Astrocyte of the hippocampus (primary cell): ENCODE results near the gene SORBS1.

Experiments
- DNase-seq: peaks from one replicate; pipeline ENCODE4 v3.0.0; 2011; ENCODE audit warnings: low read depth, low spot score

The SORBS1 gene

DNA sequence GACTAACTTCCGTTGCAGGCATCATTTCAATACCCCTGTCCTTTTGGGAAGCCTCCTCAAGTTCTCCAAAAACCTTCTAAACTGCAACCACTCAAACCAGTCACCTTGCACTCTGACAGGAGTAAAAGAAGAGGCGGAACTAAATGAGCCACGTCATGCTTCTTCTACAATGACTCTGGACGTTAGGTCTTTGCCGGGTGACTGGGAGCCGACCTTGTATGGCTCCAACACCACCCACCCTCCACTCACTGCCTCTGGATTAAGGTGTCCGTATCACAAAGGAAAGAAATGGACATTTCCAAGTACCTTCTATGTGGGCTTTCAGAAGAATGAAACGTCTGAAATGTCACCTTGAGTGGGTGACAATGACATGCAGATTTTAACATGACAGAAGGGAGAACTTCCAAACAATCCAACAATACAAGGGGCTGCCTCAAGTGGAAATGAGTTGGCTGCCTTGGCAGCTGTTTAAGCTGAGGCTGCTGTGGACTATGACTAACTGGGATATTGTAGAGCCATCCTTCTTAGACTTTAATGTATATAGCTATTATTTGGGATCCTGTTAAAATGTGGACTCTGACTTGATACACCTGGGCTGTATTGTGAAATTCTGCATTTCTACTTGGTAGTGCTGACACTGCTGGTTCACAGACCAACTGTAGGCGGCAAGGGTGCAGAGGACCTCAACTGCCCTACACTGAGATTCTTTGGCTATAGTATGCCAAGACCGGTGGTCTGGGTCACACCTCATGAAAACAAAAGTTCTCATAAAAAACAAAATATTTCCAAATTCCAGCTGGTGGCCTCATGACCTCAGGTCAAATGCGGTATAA lies 236.5 kb downstream of the SORBS1 start:
- DNase-seq: no peak

DNA sequence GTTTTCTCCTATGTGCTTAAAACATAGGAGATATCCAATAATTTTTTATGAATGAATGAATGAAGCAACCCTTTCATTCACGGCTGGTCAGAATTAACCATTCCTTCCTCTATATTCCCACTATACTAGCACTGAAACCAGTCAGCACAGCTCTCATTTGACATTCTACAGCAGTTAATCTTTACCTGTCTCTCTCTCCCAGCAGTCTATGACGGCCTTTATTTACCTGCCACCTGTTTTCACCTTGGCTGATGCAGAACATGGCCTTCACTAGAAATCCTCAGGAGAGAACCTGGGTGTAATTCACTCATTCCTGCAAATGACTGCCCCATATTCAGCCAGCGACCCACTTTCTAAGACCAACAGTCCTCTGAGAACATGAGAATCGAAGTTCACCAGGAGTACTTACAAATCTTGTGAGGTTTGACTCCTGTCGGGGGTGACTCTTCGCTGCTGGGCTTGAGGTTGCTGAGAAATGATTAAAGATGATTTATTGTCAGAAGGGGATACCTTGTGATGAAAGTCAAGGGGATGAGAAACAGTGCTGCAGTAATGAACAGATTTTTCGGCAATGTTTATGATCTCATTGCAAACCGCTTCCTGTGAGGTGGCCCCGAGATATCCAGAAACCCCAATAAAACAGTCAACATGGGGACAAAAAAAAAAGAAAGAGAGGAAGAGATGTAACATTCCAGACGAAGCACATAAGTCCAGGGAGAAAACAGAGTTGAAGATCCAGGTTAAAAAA lies 239.4 kb downstream of the SORBS1 start:
- no peak for DNase-seq

DNA sequence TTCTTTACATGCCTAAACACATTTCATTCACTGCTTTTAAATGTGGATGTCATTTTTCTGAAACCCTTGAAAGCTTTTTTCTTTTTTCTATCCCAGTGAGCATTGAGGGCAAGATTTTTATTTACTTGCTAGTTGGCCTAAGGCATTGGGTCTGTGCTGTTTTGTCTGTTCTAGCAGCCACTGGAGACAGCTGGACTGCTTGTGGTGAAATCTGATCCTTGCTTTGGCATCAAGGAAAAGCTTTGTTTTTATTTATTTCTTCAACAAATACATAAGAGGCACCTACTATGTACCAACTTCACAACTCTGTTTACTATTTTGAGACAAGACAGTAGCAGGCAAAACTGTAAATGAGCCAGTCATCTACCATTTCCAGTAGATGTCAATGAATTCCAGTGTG lies 241.9 kb downstream of the SORBS1 start:
- peak; percentile 45 for DNase-seq

- no peak for DNase-seq
These were observed 245.7 kb downstream of the SORBS1 start for GRCh38 chr10:95315509-95315908.

DNA sequence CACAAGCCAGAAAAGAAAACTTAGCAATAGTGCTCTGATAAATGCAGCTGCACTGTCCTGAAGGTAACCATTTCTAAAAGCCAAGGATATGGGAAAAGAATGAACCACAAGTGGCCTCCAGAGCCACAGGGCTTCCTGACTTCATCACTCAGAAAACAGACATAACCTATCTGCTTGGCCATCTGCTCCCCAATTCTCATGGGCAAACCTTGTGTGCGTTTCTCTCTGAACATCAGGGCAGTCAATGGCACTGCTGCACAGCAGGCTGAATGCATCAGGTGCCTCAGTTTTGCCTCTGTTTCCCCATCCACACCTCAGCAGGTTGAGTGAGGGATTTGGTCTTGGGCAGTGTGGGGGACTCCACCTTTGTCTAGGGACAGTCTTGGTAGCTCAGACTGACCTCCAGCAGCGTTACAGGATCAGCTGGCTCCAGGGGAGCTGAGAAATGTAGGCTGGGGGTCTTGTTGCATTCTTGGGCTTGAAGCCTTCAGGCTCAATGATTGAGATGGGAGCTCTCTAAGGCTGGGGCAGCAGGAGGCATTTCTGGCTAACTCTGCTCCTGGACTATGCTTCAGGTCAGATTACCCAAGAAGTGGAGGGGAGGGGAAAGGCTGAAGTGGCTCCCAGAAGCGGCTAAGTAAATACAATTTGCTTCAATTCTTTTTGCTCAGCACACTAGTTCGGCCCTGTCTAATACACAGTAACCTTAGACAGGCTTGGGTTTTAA lies 246.8 kb downstream of the SORBS1 start:
- no peak for DNase-seq

DNA sequence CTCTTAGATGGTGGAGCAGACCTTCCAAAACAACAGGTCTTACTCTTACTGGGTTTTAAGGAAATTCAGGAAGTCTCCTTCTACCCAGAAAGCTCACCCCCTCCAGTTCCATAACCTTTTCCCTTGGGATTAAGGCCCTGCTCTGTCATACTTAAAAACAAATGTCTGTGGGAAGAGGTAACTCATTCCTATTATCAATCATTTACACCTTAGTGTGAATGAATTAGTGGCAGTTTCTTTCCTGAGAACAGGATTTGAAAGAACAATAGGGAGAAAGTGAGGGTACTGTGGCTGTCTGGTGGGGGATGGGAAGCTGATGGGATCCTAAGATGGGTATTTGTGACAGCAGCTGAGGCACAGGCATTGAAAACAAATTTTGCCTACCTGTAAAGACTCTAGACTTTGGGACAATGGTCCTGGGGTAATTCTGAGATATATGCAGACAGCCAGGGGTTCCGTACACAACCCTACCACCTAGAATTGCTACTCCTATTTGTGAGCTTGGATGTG lies 248.1 kb downstream of the SORBS1 start:
- no peak for DNase-seq

- no peak for DNase-seq
These were observed 248.9 kb downstream of the SORBS1 start for GRCh38 chr10:95312257-95312656.

DNA sequence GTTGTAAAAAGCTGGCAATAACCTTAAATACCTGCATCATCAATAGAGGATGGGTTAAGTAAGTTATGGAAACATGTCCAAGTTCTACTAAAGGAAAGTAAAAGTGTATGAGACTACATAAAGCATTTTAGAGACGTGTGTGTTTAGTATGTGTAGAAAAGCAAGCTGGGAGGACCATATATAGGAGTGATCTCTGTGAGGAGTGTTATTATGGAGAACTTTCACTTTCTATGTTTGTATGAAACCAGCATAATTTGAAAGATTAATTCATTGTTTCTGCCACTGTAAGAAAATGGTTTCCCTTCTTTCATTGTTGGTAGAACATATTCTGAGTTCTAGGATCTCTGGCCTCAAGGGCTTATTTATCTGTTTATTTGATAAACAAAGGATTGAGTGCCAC lies 251.2 kb downstream of the SORBS1 start:
- DNase-seq: no peak

DNA sequence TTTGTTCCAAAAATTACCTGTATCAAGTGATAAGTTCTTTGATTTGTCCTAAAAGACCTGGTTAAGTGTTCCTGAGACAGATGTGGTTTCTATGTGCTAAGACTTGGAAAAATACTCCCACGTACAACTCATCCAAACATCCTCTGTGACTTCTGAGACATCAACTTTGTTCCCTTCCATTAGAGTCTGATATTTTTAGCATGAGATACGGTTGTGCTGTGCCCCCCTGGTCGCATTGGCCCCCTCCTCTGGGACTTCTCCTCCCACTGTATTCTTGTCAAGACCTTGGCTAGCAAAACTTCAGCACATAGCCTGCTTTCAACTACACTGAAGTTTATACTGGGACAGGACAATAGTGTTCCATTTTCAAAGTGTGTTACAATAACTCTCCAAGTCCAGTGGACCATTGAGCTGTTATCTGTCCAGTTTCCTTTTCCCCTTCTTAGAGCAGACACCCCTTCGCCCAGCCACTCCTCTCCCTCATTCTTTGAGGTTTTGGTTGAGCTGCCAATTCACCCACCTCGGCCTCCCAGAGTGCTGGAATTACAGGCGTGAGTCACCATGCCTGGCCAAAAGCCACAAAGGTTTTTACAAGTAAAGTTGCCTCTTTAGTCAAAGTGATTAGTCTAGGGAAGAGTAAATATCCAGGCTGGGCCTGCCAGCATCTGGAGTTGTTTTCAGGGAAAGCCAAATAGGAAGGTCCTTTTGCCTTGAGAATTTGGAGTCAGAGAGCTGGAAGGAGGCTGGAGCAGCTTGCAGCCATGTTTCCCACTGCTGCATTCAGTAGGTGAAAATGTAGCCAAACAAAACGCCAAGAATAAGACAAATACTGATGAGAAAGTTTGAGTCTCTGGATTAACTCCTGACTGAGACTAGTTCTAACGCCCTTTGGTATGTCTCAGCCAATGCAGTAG lies 252.5 kb downstream of the SORBS1 start:
- DNase-seq: peak; percentile 99

DNA sequence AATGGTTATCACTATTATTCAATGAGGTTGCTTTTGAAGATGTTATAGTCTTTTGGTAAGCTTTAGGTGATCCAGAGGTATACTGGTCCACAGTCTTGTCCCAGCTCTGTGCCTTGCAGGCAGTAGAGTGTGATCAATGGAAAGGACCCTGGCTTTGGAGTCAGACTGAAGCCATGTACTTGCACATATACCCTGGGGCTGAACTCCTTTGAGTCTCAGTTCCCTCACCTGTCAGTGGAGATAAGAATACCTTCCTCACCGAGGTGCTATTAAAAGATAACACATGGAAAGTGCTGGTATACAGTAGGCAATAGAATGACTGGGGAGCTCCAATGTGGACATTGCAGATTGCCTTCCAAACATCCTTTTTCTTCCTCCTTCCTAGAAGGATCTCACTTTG lies 254.3 kb downstream of the SORBS1 start:
- no peak for DNase-seq

DNA sequence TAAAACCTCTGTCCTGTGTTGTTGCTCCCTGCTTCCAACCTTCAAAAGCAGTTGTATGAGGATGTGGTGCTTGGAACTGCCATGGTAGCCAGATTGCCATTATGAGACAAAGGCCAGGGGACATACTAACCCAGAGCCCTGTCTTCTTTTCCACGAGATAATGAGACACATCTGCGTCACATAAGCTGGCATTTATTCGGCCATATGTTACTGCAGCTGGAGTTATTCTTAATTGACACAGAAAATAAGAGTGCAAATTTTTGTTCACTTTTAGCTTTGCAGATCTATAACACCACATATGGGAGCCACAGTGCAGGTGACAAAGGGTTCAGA lies 254.9 kb downstream of the SORBS1 start:
- DNase-seq: no peak

DNA sequence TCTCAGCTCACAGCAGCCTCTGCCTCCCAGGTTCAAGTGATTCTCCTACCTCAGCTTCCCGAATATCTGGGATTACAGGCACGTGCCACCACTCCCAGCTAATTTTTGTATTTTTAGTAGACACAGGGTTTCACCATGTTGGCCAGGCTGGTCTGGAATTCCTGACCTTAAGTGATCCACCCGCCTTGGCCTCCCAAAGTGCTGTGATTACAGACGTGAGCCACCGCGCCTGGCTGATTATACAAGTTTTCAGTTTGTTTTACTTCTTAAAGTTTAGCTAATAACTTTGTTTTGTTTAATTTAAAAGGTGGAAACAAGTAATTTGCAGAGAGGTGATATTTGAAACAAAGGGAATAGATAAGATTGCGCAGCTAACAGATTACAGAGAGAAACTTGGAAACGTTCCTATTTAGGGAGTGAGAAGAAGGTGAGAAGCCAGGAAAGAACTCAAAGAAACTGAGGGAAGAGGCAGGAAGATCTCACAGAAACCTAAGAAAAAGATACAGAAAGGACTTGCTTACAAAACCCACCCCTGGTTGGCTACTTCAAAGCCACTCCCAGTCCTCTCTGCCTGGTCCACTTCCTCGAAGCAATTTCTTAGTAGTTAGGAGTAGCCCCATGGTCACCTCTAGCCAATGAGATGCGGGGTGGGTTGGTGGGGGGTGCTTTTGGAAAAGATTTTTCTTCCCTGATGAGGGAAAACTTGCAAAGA lies 255.4 kb downstream of the SORBS1 start:
- no peak for DNase-seq

GRCh38 chr10:95304976-95305375 lies 256.2 kb downstream of the SORBS1 start:
- no peak for DNase-seq

DNA sequence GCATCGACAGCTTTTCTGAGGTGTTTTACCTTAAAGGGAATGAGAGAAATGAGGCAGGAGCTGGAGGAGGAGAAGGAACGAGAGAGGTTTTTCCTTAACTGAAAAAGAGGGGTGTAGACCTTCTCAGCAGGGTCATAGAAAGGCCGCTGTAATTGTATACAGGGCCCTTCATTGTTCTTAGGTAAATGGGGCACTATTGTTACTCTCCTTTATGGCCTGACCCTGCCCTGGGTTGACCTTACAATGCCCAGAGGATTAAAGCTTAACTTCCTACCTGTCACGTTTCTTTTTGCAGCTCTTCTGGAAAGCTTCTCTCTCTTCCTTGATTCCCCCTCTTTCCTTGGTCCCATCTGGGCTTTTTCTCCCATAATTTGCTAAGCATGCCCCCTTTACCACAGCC lies 256.7 kb downstream of the SORBS1 start:
- no peak for DNase-seq

- no peak for DNase-seq
These were observed 257.2 kb downstream of the SORBS1 start for GRCh38 chr10:95303950-95304349.

DNA sequence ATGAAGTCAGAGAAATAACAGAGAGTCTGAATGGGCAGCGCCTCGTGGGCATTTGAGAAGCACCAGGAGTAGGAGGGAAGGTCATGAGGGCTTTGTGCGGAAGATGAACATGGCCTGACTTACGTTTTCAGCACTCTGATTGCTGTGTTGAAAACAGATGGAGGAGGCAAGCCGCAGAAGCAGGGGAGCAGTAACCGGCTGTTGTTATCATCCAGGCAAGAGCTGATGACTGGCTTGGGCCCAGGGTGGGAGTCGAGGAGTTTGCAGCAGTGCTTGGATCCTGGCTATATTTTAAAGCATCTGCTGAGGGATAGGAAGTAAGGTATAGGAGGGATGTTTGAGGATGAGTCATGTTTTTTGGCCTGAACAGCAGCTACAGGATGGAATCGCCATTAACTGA lies 257.6 kb downstream of the SORBS1 start:
- no peak for DNase-seq

DNA sequence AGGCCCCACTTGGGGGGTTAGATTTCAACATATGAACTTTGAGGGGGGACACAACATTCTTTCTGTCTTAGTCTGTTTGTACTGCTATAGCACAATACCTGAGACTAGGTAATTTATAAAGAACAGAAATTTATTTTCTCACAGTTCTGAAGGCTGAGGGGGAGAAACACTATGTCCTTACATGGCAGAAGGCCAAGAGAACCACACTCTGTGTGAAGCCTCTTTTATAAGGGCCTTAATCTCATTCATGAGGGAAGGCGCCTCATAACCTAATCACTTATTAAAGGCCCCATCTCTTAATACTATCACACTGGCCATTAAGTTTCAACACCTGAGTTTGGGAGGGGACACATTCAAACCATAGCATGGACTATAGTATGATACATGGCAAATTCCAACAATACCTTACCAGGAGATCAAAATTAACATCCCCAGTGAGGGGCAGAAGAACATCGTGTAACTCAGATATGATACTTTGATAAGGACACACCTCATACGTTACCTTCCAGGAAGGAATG lies 261.1 kb downstream of the SORBS1 start:
- no peak for DNase-seq

GRCh38 chr10:95297402-95297801 lies 263.8 kb downstream of the SORBS1 start:
- DNase-seq: no peak

DNA sequence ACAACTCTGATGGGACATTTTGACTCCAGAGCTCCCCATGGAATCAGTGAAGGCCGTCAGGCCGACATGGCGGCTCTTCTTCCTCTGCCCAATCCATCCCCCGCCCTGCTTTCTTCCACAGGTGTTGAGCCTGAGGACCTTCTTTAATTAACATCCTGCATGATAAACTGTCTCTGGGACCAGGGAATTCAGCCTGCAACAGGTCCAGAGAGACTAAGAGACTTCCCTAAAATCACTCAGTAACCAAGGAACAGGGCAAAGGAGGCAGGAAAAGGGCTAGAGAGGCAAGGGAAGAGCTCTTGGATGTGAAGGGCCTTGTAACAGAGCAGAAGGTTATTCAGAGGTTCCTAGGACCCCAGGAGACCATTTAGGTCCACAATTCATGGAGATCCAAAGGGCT lies 264.4 kb downstream of the SORBS1 start:
- DNase-seq: no peak

- DNase-seq: peak; percentile 78
These were observed 266.0 kb downstream of the SORBS1 start for GRCh38 chr10:95295031-95295755.
